ENCODE measurements around the gene HLA-A. TPM values are rescaled to one million over a fixed set of nuclear protein-coding genes. Genes with fewer than 3 reads are reported as not detected.

The HLA-A gene
- polyA plus RNA-seq, 6 donors from 2014 or later: 1,115 to 2,161 (median 1,804) TPM

DNA sequence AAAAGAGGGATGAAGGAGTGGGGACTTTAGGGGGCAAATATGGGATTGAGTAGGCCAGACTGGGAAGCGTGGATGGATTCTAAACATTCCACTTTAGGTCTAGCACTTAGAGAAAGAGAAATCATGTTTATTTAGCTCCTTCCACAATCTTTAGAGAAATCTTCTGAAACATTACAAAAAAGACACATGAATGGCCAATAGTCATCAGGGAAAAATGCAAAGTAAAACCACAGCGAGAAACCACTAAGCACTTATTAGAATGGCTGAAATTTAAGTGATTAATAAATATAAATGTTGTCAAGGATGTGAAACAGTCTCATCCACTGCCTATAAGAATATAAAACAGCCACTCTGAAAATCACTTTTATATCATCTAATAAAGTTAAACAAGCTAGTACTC lies 46.9 kb downstream of the HLA-A start:
- Mint-ChIP-seq H3K9me3 (no peaks in the 10 kb centered on the region), H3K4me3 (no peak overlapping the region), H3K4me1 (no peaks in the 10 kb centered on the region), H3K36me3 (no peaks in the 10 kb centered on the region), H3K27me3 (peaks cover 0 to 17% (median 10%) of the 10 kb centered on the region in 3 donors), H3K27ac (no peak overlapping the region)
- DNase-seq (no peak), ATAC-seq (ENCODE audit: low read depth in 2 of 2) (no peak)

DNA sequence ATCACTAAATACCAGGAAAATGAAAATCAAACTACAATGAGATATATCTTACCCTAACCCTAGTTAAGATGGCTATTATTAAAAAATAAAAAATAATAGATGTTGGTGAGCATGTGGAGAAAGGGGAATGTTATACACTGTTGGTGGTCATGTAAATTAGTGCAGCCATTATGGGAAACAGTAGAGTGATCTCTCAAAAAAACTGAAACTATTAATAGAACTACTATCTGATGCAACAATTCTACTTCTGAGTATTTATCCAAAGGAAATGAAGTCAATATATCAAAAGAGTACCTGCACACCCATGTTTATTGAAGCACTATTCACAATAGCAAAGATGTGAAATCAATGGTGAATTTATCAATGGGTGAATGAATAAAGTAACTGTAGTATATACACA lies 48.6 kb downstream of the HLA-A start:
- H3K27ac Mint-ChIP-seq: no peak overlapping the region
- no peaks in the 10 kb centered on the region for H3K36me3 Mint-ChIP-seq
- ATAC-seq (ENCODE audit: low read depth in 2 of 2) (no peak), DNase-seq (no peak)
- H3K4me3 Mint-ChIP-seq: no peak overlapping the region
- H3K9me3 Mint-ChIP-seq: no peaks in the 10 kb centered on the region
- H3K4me1 Mint-ChIP-seq: no peaks in the 10 kb centered on the region
- peaks cover 0 to 17% (median 10%) of the 10 kb centered on the region in 3 donors for H3K27me3 Mint-ChIP-seq

DNA sequence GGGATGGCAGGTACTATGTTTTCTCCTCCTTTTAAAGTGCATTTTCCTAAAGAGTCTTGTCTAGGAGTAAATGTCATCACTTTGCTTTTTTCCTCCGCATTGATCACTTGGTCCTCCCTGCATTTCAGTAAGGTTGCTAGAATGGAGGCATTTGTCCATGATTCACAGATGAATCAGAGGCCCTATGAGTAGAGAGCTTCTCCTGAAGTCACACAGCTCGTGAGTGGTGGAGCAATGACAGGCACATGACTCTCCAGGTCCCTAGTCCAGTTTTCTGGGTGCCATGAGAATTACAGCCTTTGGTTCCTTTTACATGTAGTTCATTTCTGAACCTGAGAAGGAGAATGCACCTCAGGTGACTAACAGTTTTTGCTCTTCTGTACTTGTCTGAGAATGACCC lies 50.5 kb downstream of the HLA-A start:
- H3K27ac Mint-ChIP-seq: no peak overlapping the region
- no peak overlapping the region for H3K4me3 Mint-ChIP-seq
- ATAC-seq (ENCODE audit: low read depth in 2 of 2) (no peak), DNase-seq (no peak)
- no peaks in the 10 kb centered on the region for H3K9me3 Mint-ChIP-seq
- H3K36me3 Mint-ChIP-seq: peaks cover 0 to 4% of the 10 kb centered on the region in 2 donors
- no peaks in the 10 kb centered on the region for H3K4me1 Mint-ChIP-seq
- peaks cover 13 to 16% (median 14%) of the 10 kb centered on the region in 3 donors for H3K27me3 Mint-ChIP-seq

DNA sequence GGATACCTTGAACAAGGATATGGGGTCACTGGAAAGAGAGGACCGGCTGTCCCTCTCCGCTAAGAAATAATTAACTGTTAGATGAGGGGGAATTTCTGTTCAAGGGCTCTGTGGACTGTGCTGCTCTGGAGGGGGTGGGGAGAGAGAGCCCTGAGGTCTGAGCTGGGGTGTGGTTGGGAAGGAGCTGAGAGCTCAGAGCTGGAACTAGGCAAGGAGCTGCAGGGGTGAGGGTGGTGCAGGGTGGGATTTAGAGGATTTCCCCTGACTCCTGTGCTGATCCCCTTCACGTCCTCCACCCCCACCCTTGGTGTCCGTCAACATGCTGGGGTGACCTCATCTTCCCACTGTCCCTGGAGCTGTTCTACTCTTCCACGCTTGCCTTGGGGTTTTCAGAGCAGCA lies 52.5 kb downstream of the HLA-A start:
- H3K4me1 Mint-ChIP-seq: no peaks in the 10 kb centered on the region
- ATAC-seq (ENCODE audit: low read depth in 2 of 2): no peak

DNA sequence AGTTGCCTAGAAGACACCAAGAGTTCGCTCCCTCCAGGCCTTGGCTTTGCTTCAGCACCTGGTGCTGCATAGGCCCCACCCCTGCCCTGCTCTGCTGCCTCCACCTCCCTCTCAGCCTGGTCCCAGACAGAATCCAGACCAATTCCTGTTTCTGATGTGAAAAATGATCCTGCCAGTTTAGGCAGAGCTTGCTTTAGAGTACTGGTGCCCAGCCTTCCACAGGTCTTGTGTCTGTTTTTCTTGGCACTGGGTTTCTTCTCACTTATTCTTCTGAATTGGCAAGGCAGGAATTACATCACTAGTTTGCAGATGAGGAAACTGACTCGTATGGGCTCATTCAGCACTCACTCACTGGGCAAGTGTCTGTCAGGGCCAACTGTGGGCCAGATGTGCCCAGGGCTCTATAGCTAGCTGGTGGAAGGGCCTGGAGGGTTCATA lies 53.0 kb downstream of the HLA-A start:
- peaks cover 3 to 28% (median 24%) of the 10 kb centered on the region in 3 donors for H3K27me3 Mint-ChIP-seq
- no peak for ATAC-seq (ENCODE audit: low read depth in 2 of 2)
- H3K36me3 Mint-ChIP-seq: peaks cover 4 to 10% of the 10 kb centered on the region in 2 donors
- no peaks in the 10 kb centered on the region for H3K4me1 Mint-ChIP-seq
- no peak overlapping the region for H3K4me3 Mint-ChIP-seq
- no peak for DNase-seq
- H3K9me3 Mint-ChIP-seq: no peaks in the 10 kb centered on the region
- no peak overlapping the region for H3K27ac Mint-ChIP-seq

More for the DNA sequence above, 52.5 kb downstream of the HLA-A start:
- DNase-seq: no peak
- H3K36me3 Mint-ChIP-seq: peaks cover 4 to 10% of the 10 kb centered on the region in 2 donors
- H3K4me3 Mint-ChIP-seq: peak overlapping the region in 1 of 8 donors; percentile 48
- no peaks in the 10 kb centered on the region for H3K9me3 Mint-ChIP-seq
- no peak overlapping the region for H3K27ac Mint-ChIP-seq
- peaks cover 3 to 28% (median 24%) of the 10 kb centered on the region in 3 donors for H3K27me3 Mint-ChIP-seq

Other genes starting within 250 kb of the HLA-A start
- 100 to 1,000 TPM; 212 to 354 (median 251) TPM for gene HLA-F, start 219.1 kb upstream of the HLA-A start, polyA plus RNA-seq (ENCODE audit: low read depth in 6 of 6)
- 1 to 10 TPM in 5 of 6 donors, under 1 TPM in 1; 0.23 to 5.5 (median 1.4) TPM for gene HLA-G, start 114.7 kb upstream of the HLA-A start, polyA plus RNA-seq (ENCODE audit: low read depth in 6 of 6)
- gene POLR1H, start 118.7 kb downstream of the HLA-A start, polyA plus RNA-seq (ENCODE audit: low read depth in 6 of 6): 100 to 1,000 TPM in 1 of 6 donors, 10 to 100 TPM in 5; 40.2 to 102 (median 85.7) TPM
- 100 to 1,000 TPM in 2 of 6 donors, 10 to 100 TPM in 4; 70.9 to 101 (median 84.8) TPM for gene PPP1R11, start 124.7 kb downstream of the HLA-A start, polyA plus RNA-seq (ENCODE audit: low read depth in 6 of 6)
- gene RNF39, start 133.2 kb downstream of the HLA-A start, polyA plus RNA-seq (ENCODE audit: low read depth in 6 of 6): under 1 TPM in 2 of 6 donors, not detected in 4; 0.14 to 0.15 TPM
- gene TRIM31, start 170.6 kb downstream of the HLA-A start, polyA plus RNA-seq (ENCODE audit: low read depth in 6 of 6): not detected
- gene TRIM40, start 193.6 kb downstream of the HLA-A start, polyA plus RNA-seq (ENCODE audit: low read depth in 6 of 6): not detected
- gene TRIM10, start 218.7 kb downstream of the HLA-A start, polyA plus RNA-seq (ENCODE audit: low read depth in 6 of 6): under 1 TPM in 1 of 6 donors, not detected in 5; 0.18 TPM
- not detected for gene TRIM15, start 221.0 kb downstream of the HLA-A start, polyA plus RNA-seq (ENCODE audit: low read depth in 6 of 6)

Data from naive B cell (primary cell).